ENCODE results near the gene TMEM50B.
"Not testable (repeated sequence)": the region's sequence is repeated elsewhere in the genome, so short reads cannot be mapped to it uniquely, and the experiment has no call there.

Gene TMEM50B

DNA sequence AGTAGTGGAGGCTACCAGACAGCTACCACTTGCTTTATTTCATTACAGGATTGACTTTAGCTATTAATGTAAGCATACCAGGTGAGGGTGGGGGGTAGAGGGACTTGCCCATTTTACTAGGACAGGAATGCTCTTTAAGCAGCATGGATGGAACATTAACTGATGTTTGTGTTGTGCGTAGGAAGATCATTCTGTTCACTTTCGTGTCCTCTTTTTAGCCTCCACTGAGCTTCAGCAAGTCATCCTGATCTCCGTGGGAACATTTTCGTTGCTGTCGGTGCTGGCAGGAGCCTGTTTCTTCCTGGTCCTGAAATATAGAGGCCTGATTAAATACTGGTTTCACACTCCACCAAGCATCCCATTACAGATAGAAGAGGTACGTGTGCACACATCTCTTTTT lies 47.3 kb downstream of the TMEM50B start:
- DNase-seq, result no peak
- peaks cover 53% of the 10 kb centered on the region for H3K36me3 Mint-ChIP-seq
- H3K27me3 Mint-ChIP-seq, result no peaks in the 10 kb centered on the region
- H3K4me3 Mint-ChIP-seq, result no peak overlapping the region
- peaks cover 31% of the 10 kb centered on the region for H3K4me1 Mint-ChIP-seq
- CTCF ChIA-PET, result interaction anchor here (0.9 kb wide), 1 partner anchor 492 kb away, joined by 3 read pairs; no protein-coding TSS in a partner anchor
- H3K9me3 Mint-ChIP-seq, result no peaks in the 10 kb centered on the region
- H3K27ac Mint-ChIP-seq, result no peak overlapping the region

DNA sequence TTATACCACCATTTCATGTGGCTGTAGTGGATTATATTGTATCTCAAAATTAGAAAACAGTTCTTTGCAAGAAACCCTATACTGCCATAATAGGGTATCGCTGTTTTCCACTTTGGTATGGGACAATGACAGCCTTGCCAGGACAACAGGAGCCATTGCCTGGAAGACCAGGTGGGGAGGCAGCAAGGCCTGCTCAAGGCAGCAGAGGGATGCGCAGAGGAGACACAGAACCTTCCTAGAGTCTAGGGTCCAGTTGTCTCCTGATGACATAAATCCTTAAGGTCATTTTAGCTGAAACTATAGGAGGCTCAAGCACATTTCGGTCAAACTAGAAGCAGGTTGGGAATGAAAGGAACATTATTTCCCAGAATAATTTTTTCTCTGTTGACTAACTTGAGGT lies 48.9 kb downstream of the TMEM50B start:
- Mint-ChIP-seq H3K27me3 (no peaks in the 10 kb centered on the region), H3K36me3 (peaks cover 52% of the 10 kb centered on the region), H3K9me3 (no peaks in the 10 kb centered on the region), H3K4me3 (no peak overlapping the region), H3K4me1 (peaks cover 29% of the 10 kb centered on the region), H3K27ac (no peak overlapping the region)
- no peak for DNase-seq
- CTCF ChIA-PET, result interaction anchor here (1.1 kb wide), 1 partner anchor 69 kb away, joined by 3 read pairs; no protein-coding TSS in a partner anchor

DNA sequence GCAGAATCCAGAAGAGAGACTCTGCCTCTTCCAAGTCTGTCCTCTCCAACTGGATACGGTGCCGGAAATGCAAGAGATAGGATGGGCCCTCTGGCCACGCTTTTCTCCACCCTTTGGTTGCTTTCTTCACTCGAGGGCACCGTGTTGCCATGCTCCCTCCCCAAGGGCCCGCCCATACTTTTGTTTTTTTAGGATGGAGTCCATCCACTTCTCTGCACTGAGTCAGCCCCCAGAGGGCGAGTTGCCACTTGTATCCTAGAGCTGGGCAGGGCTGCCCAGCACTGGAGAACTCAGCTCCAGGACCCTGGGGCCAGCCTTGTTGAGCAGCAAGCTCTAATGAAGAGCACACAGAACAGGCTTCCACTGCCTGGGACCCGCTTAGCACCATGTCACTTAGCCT lies 51.1 kb downstream of the TMEM50B start:
- CTCF ChIA-PET, result interaction anchor here (1.5 kb wide), 1 partner anchor 16 kb away, joined by 5 read pairs; no protein-coding TSS in a partner anchor
- Mint-ChIP-seq H3K4me1 (peaks cover 10% of the 10 kb centered on the region), H3K9me3 (no peaks in the 10 kb centered on the region), H3K36me3 (peaks cover 50% of the 10 kb centered on the region), H3K27me3 (no peaks in the 10 kb centered on the region), H3K27ac (no peak overlapping the region), H3K4me3 (no peak overlapping the region)
- no peak for DNase-seq

DNA sequence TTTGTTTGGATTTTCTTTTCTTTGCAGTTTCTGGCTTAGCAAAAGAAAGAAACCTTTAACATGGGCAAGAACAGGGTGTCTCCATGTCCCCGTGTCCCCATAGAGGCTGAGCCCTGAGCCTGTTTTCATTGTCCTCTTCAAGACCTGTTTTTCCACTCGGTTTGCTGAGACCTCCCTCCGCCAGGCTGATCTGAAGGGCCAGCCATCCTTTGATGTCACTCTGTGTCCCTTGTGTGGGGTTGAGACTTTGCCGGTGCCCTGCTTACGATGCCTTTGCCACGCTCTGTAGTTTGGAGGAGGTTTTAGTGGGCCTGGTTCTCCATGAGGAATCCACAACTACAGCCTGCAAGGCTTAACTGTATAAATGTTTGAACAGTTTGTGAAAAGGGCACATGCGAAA lies 52.7 kb downstream of the TMEM50B start:
- Mint-ChIP-seq H3K4me1 (no peaks in the 10 kb centered on the region), H3K9me3 (no peaks in the 10 kb centered on the region), H3K27ac (no peak overlapping the region), H3K4me3 (no peak overlapping the region), H3K36me3 (peaks cover 39% of the 10 kb centered on the region), H3K27me3 (no peaks in the 10 kb centered on the region)
- no peak for DNase-seq
- CTCF ChIA-PET, result interaction anchor here (0.8 kb wide), 1 partner anchor 233 kb away, joined by 3 read pairs; no protein-coding TSS in a partner anchor

- H3K27ac Mint-ChIP-seq, result no peak overlapping the region
- no peaks in the 10 kb centered on the region for H3K9me3 Mint-ChIP-seq
- H3K4me3 Mint-ChIP-seq, result no peak overlapping the region
- peaks cover 37% of the 10 kb centered on the region for H3K36me3 Mint-ChIP-seq
- CTCF ChIA-PET, result no interaction called here
- no peaks in the 10 kb centered on the region for H3K27me3 Mint-ChIP-seq
- DNase-seq, result no peak
- no peaks in the 10 kb centered on the region for H3K4me1 Mint-ChIP-seq
Observed at GRCh38 chr21:33425825-33426224, 53.9 kb downstream of the TMEM50B start.

- Mint-ChIP-seq H3K4me1 (no peaks in the 10 kb centered on the region), H3K9me3 (no peaks in the 10 kb centered on the region), H3K4me3 (no peak overlapping the region), H3K36me3 (peaks cover 32% of the 10 kb centered on the region), H3K27me3 (no peaks in the 10 kb centered on the region), H3K27ac (no peak overlapping the region)
- CTCF ChIA-PET, result no interaction called here
- no peak for DNase-seq
Observed at GRCh38 chr21:33424214-33424613, 55.6 kb downstream of the TMEM50B start.

- no peaks in the 10 kb centered on the region for H3K4me1 Mint-ChIP-seq
- CTCF ChIA-PET, result no interaction called here
- no peak overlapping the region for H3K4me3 Mint-ChIP-seq
- DNase-seq, result no peak
- no peak overlapping the region for H3K27ac Mint-ChIP-seq
- no peaks in the 10 kb centered on the region for H3K9me3 Mint-ChIP-seq
- no peaks in the 10 kb centered on the region for H3K27me3 Mint-ChIP-seq
- peaks cover 30% of the 10 kb centered on the region for H3K36me3 Mint-ChIP-seq
Observed at GRCh38 chr21:33421713-33422393, 57.9 kb downstream of the TMEM50B start.

- Mint-ChIP-seq H3K27me3 (no peaks in the 10 kb centered on the region), H3K36me3 (peaks cover 38% of the 10 kb centered on the region), H3K4me3 (no peak overlapping the region), H3K27ac (no peak overlapping the region), H3K9me3 (no peaks in the 10 kb centered on the region), H3K4me1 (peaks cover 2% of the 10 kb centered on the region)
- CTCF ChIA-PET, result no interaction called here
- no peak for DNase-seq
Observed at GRCh38 chr21:33419538-33420123, 60.1 kb downstream of the TMEM50B start.

- CTCF ChIA-PET, result no interaction called here
- peaks cover 2% of the 10 kb centered on the region for H3K4me1 Mint-ChIP-seq
- H3K9me3 Mint-ChIP-seq, result no peaks in the 10 kb centered on the region
- no peak overlapping the region for H3K4me3 Mint-ChIP-seq
- no peaks in the 10 kb centered on the region for H3K27me3 Mint-ChIP-seq
- DNase-seq, result no peak
- no peak overlapping the region for H3K27ac Mint-ChIP-seq
- H3K36me3 Mint-ChIP-seq, result peaks cover 34% of the 10 kb centered on the region
Observed at GRCh38 chr21:33418691-33419090, 61.1 kb downstream of the TMEM50B start.

GRCh38 chr21:33414926-33415325 lies 64.8 kb downstream of the TMEM50B start:
- CTCF ChIA-PET, result no interaction called here
- no peak overlapping the region for H3K27ac Mint-ChIP-seq
- no peaks in the 10 kb centered on the region for H3K9me3 Mint-ChIP-seq
- DNase-seq, result no peak
- H3K27me3 Mint-ChIP-seq, result no peaks in the 10 kb centered on the region
- peaks cover 28% of the 10 kb centered on the region for H3K4me1 Mint-ChIP-seq
- no peak overlapping the region for H3K4me3 Mint-ChIP-seq
- H3K36me3 Mint-ChIP-seq, result peaks cover 30% of the 10 kb centered on the region

DNA sequence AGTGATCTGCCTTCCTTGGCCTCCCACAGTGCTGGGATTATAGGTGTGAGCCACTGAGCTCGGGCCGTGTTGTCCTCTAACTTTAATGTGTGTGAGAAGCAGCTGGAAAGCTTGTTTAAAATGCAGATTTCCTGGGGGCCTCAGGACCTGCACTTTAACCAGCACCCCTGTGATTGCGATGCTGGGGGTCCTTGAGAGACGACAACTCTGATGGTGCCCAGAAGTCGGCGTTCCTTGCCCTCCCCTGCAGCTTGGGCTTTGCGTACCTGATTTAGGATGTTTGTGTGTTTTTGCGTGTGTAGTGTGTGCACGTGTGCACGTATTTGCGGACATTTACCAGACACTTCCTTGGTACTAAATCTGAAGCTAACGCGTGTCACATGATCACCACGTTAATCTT lies 65.7 kb downstream of the TMEM50B start:
- DNase-seq, result no peak
- no peaks in the 10 kb centered on the region for H3K9me3 Mint-ChIP-seq
- peaks cover 32% of the 10 kb centered on the region for H3K36me3 Mint-ChIP-seq
- CTCF ChIA-PET, result no interaction called here
- H3K27me3 Mint-ChIP-seq, result no peaks in the 10 kb centered on the region
- H3K4me3 Mint-ChIP-seq, result no peak overlapping the region
- no peak overlapping the region for H3K27ac Mint-ChIP-seq
- peaks cover 34% of the 10 kb centered on the region for H3K4me1 Mint-ChIP-seq

- no peak for DNase-seq
- no peak overlapping the region for H3K27ac Mint-ChIP-seq
- H3K4me1 Mint-ChIP-seq, result peaks cover 34% of the 10 kb centered on the region
- no peaks in the 10 kb centered on the region for H3K27me3 Mint-ChIP-seq
- no peaks in the 10 kb centered on the region for H3K9me3 Mint-ChIP-seq
- H3K36me3 Mint-ChIP-seq, result peaks cover 36% of the 10 kb centered on the region
- CTCF ChIA-PET, result interaction anchor here (0.6 kb wide), 1 partner anchor 51 kb away, joined by 3 read pairs; no protein-coding TSS in a partner anchor
- H3K4me3 Mint-ChIP-seq, result no peak overlapping the region
Observed at GRCh38 chr21:33412832-33413519, 66.8 kb downstream of the TMEM50B start.

DNA sequence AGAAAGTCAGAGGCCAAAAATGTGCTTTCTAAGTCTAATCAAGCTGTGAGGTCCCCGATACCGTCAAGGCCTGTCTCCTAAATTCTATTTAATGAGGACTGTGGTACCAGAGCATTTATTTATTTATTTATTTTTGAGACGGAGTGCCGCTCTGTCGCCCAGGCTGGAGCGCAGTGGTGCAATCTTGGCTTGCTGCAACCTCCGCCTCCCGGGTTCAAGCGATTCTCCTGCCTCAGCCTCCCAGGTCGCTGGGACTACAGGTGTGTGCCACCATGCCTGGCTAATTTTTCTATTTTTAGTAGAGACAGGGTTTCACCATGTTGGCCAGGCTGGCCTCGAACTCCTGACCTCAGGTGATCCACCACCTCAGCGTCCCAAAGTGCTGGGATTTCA lies 67.3 kb downstream of the TMEM50B start:
- peaks cover 34% of the 10 kb centered on the region for H3K4me1 Mint-ChIP-seq

GRCh38 chr21:33411949-33412430 lies 67.8 kb downstream of the TMEM50B start:
- no peaks in the 10 kb centered on the region for H3K27me3 Mint-ChIP-seq
- no peak for DNase-seq
- peaks cover 36% of the 10 kb centered on the region for H3K36me3 Mint-ChIP-seq
- H3K4me1 Mint-ChIP-seq, result peaks cover 39% of the 10 kb centered on the region
- H3K27ac Mint-ChIP-seq, result peak overlapping the region; percentile 33
- H3K9me3 Mint-ChIP-seq, result no peaks in the 10 kb centered on the region
- no peak overlapping the region for H3K4me3 Mint-ChIP-seq
- CTCF ChIA-PET, result interaction anchor here (0.6 kb wide), 1 partner anchor 579 kb away, joined by 4 read pairs; no protein-coding TSS in a partner anchor

More for the DNA sequence above, 67.3 kb downstream of the TMEM50B start:
- peaks cover 35% of the 10 kb centered on the region for H3K36me3 Mint-ChIP-seq
- not testable (repeated sequence) for H3K9me3 Mint-ChIP-seq, H3K27me3 Mint-ChIP-seq, H3K27ac Mint-ChIP-seq, H3K4me3 Mint-ChIP-seq, DNase-seq
- CTCF ChIA-PET, result interaction anchor here (0.6 kb wide), 2 partner anchors 52 to 580 kb away, joined by 3 to 4 read pairs; no protein-coding TSS in a partner anchor
